ENCODE results near the gene PEX3.
"Not testable (repeated sequence)": the region's sequence is repeated elsewhere in the genome, so short reads cannot be mapped to it uniquely, and the experiment has no call there.

Gene PEX3

GRCh38 chr6:143450453-143451371 lies at the start of gene PEX3, which contains the start of gene ADAT2:
TSS of gene PEX3 (plus strand) at chr6:143450805. CDS start at chr6:143451043, 238 bp downstream.
TSS of gene ADAT2 (minus strand) at chr6:143450695. CDS start at chr6:143450658, 37 bp downstream.
- peak; percentile 84 for DNase-seq (ENCODE audit: low read depth)

- DNase-seq (ENCODE audit: low read depth), result no peak
Measured at GRCh38 chr6:143401068-143401446, 49.5 kb upstream of the PEX3 start.

GRCh38 chr6:143401636-143402370 lies 48.8 kb upstream of the PEX3 start:
- no peak for DNase-seq (ENCODE audit: low read depth)

GRCh38 chr6:143402721-143403336 lies 47.8 kb upstream of the PEX3 start:
- DNase-seq (ENCODE audit: low read depth), result no peak

GRCh38 chr6:143405373-143406154 lies 45.0 kb upstream of the PEX3 start:
- no peak for DNase-seq (ENCODE audit: low read depth)

- no peak for DNase-seq (ENCODE audit: low read depth)
Measured at GRCh38 chr6:143406673-143407072, 43.9 kb upstream of the PEX3 start.

- DNase-seq (ENCODE audit: low read depth), result no peak
Measured at GRCh38 chr6:143408151-143408786, 42.3 kb upstream of the PEX3 start.

- DNase-seq (ENCODE audit: low read depth), result no peak
Measured at GRCh38 chr6:143408787-143409162, 41.8 kb upstream of the PEX3 start.

- DNase-seq (ENCODE audit: low read depth), result no peak
Measured at GRCh38 chr6:143410859-143411270, 39.7 kb upstream of the PEX3 start.

- DNase-seq (ENCODE audit: low read depth), result no peak
Measured at GRCh38 chr6:143414769-143415168, 35.8 kb upstream of the PEX3 start.

GRCh38 chr6:143419526-143419925 lies 31.1 kb upstream of the PEX3 start:
- DNase-seq (ENCODE audit: low read depth), result no peak

GRCh38 chr6:143426026-143426425 lies 24.6 kb upstream of the PEX3 start:
- DNase-seq (ENCODE audit: low read depth), result no peak

GRCh38 chr6:143427109-143427817 lies 23.3 kb upstream of the PEX3 start:
- peak; percentile 62 for DNase-seq (ENCODE audit: low read depth)

GRCh38 chr6:143429970-143430369 lies 20.6 kb upstream of the PEX3 start:
- DNase-seq (ENCODE audit: low read depth), result no peak

GRCh38 chr6:143431226-143431625 lies 19.4 kb upstream of the PEX3 start:
- DNase-seq (ENCODE audit: low read depth), result no peak

GRCh38 chr6:143432588-143432987 lies 18.0 kb upstream of the PEX3 start:
- DNase-seq (ENCODE audit: low read depth), result no peak

- no peak for DNase-seq (ENCODE audit: low read depth)
Measured at GRCh38 chr6:143441010-143441409, 9.6 kb upstream of the PEX3 start.

GRCh38 chr6:143441680-143442545 lies 8.7 kb upstream of the PEX3 start:
- DNase-seq (ENCODE audit: low read depth), result peak; percentile 67

- no peak for DNase-seq (ENCODE audit: low read depth)
Measured at GRCh38 chr6:143443096-143443495, 7.5 kb upstream of the PEX3 start.

- DNase-seq (ENCODE audit: low read depth), result not testable (repeated sequence)
Measured at GRCh38 chr6:143447865-143448264, 2.7 kb upstream of the PEX3 start.

All from stromal cell of bone marrow (primary cell).